ENCODE measurements around the gene FAM186B. TPM values are rescaled to one million over a fixed set of nuclear protein-coding genes. Genes with fewer than 3 reads are reported as not detected.

FAM186B gene
- total RNA-seq, 1 experiment from 2014 or later: 0.46 TPM

- H3K27me3 ChIP-seq (ENCODE audit: insufficient read depth, low read length): no peaks in the 10 kb centered on the region
- no peak overlapping the region for H3K4ac ChIP-seq (ENCODE audit: low read depth, low read length)
- H3T11ph ChIP-seq (ENCODE audit: low read length): no peak overlapping the region
- H3K27me3 Mint-ChIP-seq (ENCODE audit: low read depth): peaks cover 6% of the 10 kb centered on the region
- H2BK120ac ChIP-seq (ENCODE audit: low read depth, low read length, poor library complexity, severe bottlenecking): no peak overlapping the region
- H3K36me3 Mint-ChIP-seq (ENCODE audit: insufficient read depth in 1 of 3, low read depth in 3 of 3): no peaks in the 10 kb centered on the region
- H4K91ac ChIP-seq (ENCODE audit: insufficient read length, low read depth, low read length): no peak overlapping the region
- DNase-seq: no peak
- H3K4me1 Mint-ChIP-seq: peaks cover 33 to 40% of the 10 kb centered on the region in 2 experiments
- H3K9me3 ChIP-seq (ENCODE audit: control insufficient read depth, low read depth, low read length): no peaks in the 10 kb centered on the region
- H3K27ac ChIP-seq (ENCODE audit: insufficient read length, low read depth, low read length): no peak overlapping the region
- no peak overlapping the region for H2AFZ ChIP-seq (ENCODE audit: low read length)
- H3K9me3 Mint-ChIP-seq: no peaks in the 10 kb centered on the region
- H2BK15ac ChIP-seq (ENCODE audit: low read depth, low read length): no peak overlapping the region
- H2BK20ac ChIP-seq (ENCODE audit: low read depth, low read length, poor library complexity, severe bottlenecking): no peak overlapping the region
- H3K79me1 ChIP-seq (ENCODE audit: insufficient read depth, low read depth, low read length, poor library complexity, severe bottlenecking): no peaks in the 10 kb centered on the region
- H3K9ac ChIP-seq (ENCODE audit: extremely low read depth, insufficient read length, low read length): no peak overlapping the region
- H2BK5ac ChIP-seq (ENCODE audit: insufficient read length, low read length): no peak overlapping the region
- H3K4me3 Mint-ChIP-seq: peak overlapping the region; percentile 84 to 88
- H3K4me2 ChIP-seq (ENCODE audit: insufficient read depth, insufficient read length, low read length): peak overlapping the region; percentile 73
- no peak overlapping the region for H3K56ac ChIP-seq (ENCODE audit: insufficient read length, low read depth, low read length)
- no peak overlapping the region for H3K18ac ChIP-seq (ENCODE audit: insufficient read length, low read depth, low read length)
- WGBS (ENCODE audit: extremely low coverage, insufficient read length, low lambda C conversion rate): no CpG with 5 or more reads among the region's 33 CpGs
- H3K27ac Mint-ChIP-seq: peak overlapping the region in 1 of 3 experiments; percentile 59; a peak in 1 of 7 replicates
- H3K4me1 ChIP-seq (ENCODE audit: insufficient read depth, low read length): peaks cover 2% of the 10 kb centered on the region; the same call in 1 of the 2 replicates
- H4K5ac ChIP-seq (ENCODE audit: insufficient read length, low read depth, low read length): no peak overlapping the region
- peaks cover 6% of the 10 kb centered on the region for H3K23me2 ChIP-seq (ENCODE audit: insufficient read length, low read depth, low read length, poor library complexity, severe bottlenecking)
- no peak overlapping the region for H2BK12ac ChIP-seq (ENCODE audit: insufficient read length, low read depth, low read length)
- no peaks in the 10 kb centered on the region for H4K20me1 ChIP-seq (ENCODE audit: control insufficient read depth, insufficient read depth, insufficient read length)
- no peak overlapping the region for H3K23ac ChIP-seq (ENCODE audit: insufficient read length, low read depth, low read length)
- no peaks in the 10 kb centered on the region; the same call in 1 of the 2 replicates for H3K79me2 ChIP-seq (ENCODE audit: insufficient read depth, low read length)
- no peak for TF ChIP-seq CTCF (conservative IDR thresholded peaks at IDR 0.05)
- no peak overlapping the region for H4K8ac ChIP-seq (replicated peaks; ENCODE audit: insufficient read length, low read depth, low read length)
- no peak overlapping the region for H3K14ac ChIP-seq (ENCODE audit: insufficient read depth, low read length)
- no peak overlapping the region for H2AK5ac ChIP-seq (ENCODE audit: insufficient read length, low read length)
Measured at GRCh38 chr12:49621651-49622500, 16.4 kb upstream of the FAM186B start.
